ENCODE results near the gene VPS39.

Gene VPS39

GRCh38 chr15:42123546-42123945 is 84.6 kb downstream of the VPS39 start:
- DNase-seq: no peak

GRCh38 chr15:42121682-42122081 is 86.4 kb downstream of the VPS39 start:
- no peak for DNase-seq

- DNase-seq: no peak
Measured at GRCh38 chr15:42121021-42121420, 87.1 kb downstream of the VPS39 start.

GRCh38 chr15:42120285-42120684 is 87.8 kb downstream of the VPS39 start:
- no peak for DNase-seq

GRCh38 chr15:42119446-42119760 is 88.7 kb downstream of the VPS39 start:
- DNase-seq: no peak

- DNase-seq: no peak
Measured at GRCh38 chr15:42118650-42119445, 89.3 kb downstream of the VPS39 start.

GRCh38 chr15:42111924-42112323 is 96.2 kb downstream of the VPS39 start:
- no peak for DNase-seq

GRCh38 chr15:42110367-42110766 is 97.7 kb downstream of the VPS39 start:
- DNase-seq: no peak

GRCh38 chr15:42108806-42109205 is 99.3 kb downstream of the VPS39 start:
- no peak for DNase-seq
